GM12891 (cell line): ENCODE data around the gene NCKAP5.

Experiments
- PAX5 ChIP-seq: IDR thresholded peaks from 2 replicates; pipeline ENCODE4 v1.6.1; 2011; ENCODE audit warnings: low read length, moderate library complexity, mild to moderate bottlenecking; ENCODE audit not compliant: insufficient read depth, severe bottlenecking
- POLR2A ChIP-seq: IDR thresholded peaks from 2 replicates; pipeline ENCODE4 v1.6.1; 2011; ENCODE audit warnings: low read depth, low read length, control low read depth
- POLR2AphosphoS5 ChIP-seq: IDR thresholded peaks from 2 replicates; pipeline ENCODE4 v1.6.1; 2011; ENCODE audit warnings: low read depth, low read length, control low read depth
- POU2F2 ChIP-seq: IDR thresholded peaks from 2 replicates; pipeline ENCODE4 v1.6.1; 2011; ENCODE audit warnings: low read depth, mild to moderate bottlenecking, control low read depth, low read length, moderate library complexity
- SPI1 ChIP-seq: IDR thresholded peaks from 2 replicates; pipeline ENCODE4 v1.6.1; 2011; ENCODE audit warnings: low read depth, low read length, control low read depth
- TAF1 ChIP-seq: IDR thresholded peaks from 2 replicates; pipeline ENCODE4 v1.6.1; 2011; ENCODE audit warnings: low read depth, low read length, control low read depth

GRCh38 chr2:133452146-133452545 lies 116.1 kb downstream of the NCKAP5 start:
- TF ChIP-seq POLR2AphosphoS5 (no peak), TAF1 (no peak), POLR2A (no peak), PAX5 (no peak), POU2F2 (no peak), SPI1 (no peak)
